HEK293T (cell line): ENCODE data around the gene TFB1M.

Experiments used
- ARNT ChIP-seq: fragments of 450-650 bp; IDR thresholded peaks from 2 replicates; pipeline ENCODE4 v1.6.1; 2017; ENCODE audit warnings: mild to moderate bottlenecking
- BHLHE40 ChIP-seq: fragments of 450-650 bp; IDR thresholded peaks from 2 replicates; pipeline ENCODE4 v1.6.1; 2016; ENCODE audit warnings: mild to moderate bottlenecking, moderate library complexity, borderline replicate concordance
- CTBP1 ChIP-seq: fragments of 450-650 bp; IDR thresholded peaks from 2 replicates; pipeline ENCODE4 v1.6.1; 2016; ENCODE audit warnings: borderline replicate concordance
- ELF4 ChIP-seq: fragments of 450-650 bp; IDR thresholded peaks from 2 replicates; pipeline ENCODE4 v1.6.1; 2017; ENCODE audit warnings: antibody characterized with exemption
- FOXA1 ChIP-seq: fragments of 450-650 bp; IDR thresholded peaks from 2 replicates; pipeline ENCODE4 v1.6.1; 2016; ENCODE audit warnings: mild to moderate bottlenecking
- FOXK2 ChIP-seq: fragments of 450-650 bp; IDR thresholded peaks from 2 replicates; pipeline ENCODE4 v1.6.1; 2016; ENCODE audit warnings: mild to moderate bottlenecking
- FOXM1 ChIP-seq: fragments of 450-650 bp; IDR thresholded peaks from 2 replicates; pipeline ENCODE4 v1.6.1; 2017; ENCODE audit warnings: mild to moderate bottlenecking, borderline replicate concordance
- L3MBTL2 ChIP-seq: fragments of 450-650 bp; conservative IDR thresholded peaks from 2 replicates; pipeline ENCODE4 v1.6.1; 2016; ENCODE audit warnings: mild to moderate bottlenecking
- NFRKB ChIP-seq: fragments of 450-650 bp; IDR thresholded peaks from 2 replicates; pipeline ENCODE4 v1.6.1; 2016; ENCODE audit warnings: mild to moderate bottlenecking, moderate library complexity
- SP1 ChIP-seq: fragments of 450-650 bp; IDR thresholded peaks from 2 replicates; pipeline ENCODE4 v1.6.1; 2017
- SUZ12 ChIP-seq: fragments of 450-650 bp; IDR thresholded peaks from 2 replicates; pipeline ENCODE4 v1.6.1; 2016; ENCODE audit warnings: mild to moderate bottlenecking
- TARDBP ChIP-seq: fragments of 450-650 bp; IDR thresholded peaks from 2 replicates; pipeline ENCODE4 v1.6.1; 2016
- ZNF384 ChIP-seq: fragments of 450-650 bp; IDR thresholded peaks from 2 replicates; pipeline ENCODE4 v1.6.1; 2016
- TF ChIP-seq, protein P1 (sequence below): fragments of 450-650 bp; IDR thresholded peaks from 2 replicates; pipeline ENCODE4 v1.6.1; 2016

DNA sequence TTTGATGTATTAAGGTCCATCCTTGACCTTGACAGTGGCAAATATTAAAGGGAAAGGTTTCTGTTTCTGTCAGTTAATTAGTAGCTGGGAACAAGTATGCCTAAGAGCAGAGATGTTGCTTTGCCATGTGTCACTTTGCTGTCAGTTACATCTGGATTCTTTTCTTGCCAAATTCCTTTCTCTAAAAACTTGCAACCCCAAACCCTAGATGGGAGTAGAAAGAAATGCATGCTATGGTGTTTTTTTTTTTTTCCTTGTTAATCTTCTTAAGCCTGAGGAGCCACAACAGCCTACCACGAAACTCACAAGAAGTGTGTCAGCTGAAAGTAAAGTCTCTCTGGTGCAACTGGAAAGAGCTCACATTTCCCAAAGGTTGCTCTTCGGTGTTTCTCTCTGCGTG lies 68.5 kb downstream of the TFB1M start:
- no peak for TF ChIP-seq BHLHE40
- no peak for TF ChIP-seq L3MBTL2
- TF ChIP-seq CTBP1 = no peak
- TF ChIP-seq, protein P1, sequence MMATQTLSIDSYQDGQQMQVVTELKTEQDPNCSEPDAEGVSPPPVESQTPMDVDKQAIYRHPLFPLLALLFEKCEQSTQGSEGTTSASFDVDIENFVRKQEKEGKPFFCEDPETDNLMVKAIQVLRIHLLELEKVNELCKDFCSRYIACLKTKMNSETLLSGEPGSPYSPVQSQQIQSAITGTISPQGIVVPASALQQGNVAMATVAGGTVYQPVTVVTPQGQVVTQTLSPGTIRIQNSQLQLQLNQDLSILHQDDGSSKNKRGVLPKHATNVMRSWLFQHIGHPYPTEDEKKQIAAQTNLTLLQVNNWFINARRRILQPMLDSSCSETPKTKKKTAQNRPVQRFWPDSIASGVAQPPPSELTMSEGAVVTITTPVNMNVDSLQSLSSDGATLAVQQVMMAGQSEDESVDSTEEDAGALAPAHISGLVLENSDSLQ = no peak
- TF ChIP-seq TARDBP = no peak
- no peak for TF ChIP-seq ARNT
- no peak for TF ChIP-seq FOXA1
- no peak for TF ChIP-seq SP1
- TF ChIP-seq NFRKB = no peak
- no peak for TF ChIP-seq FOXK2
- no peak for TF ChIP-seq FOXM1
- TF ChIP-seq SUZ12 = no peak
- TF ChIP-seq ZNF384 = no peak
- TF ChIP-seq ELF4 = no peak
